OCI-LY3 (cell line): ENCODE measurements around the gene KCNAB1.

Experiments
- CTCF ChIP-seq: fragments of 200-600, 300-600 bp; sonication (generic); IDR thresholded peaks from 2 replicates; pipeline ENCODE4 v1.5.1; 2014; ENCODE audit warnings: antibody characterized with exemption, low read length, low read depth
- EZH2phosphoT487 ChIP-seq: fragments of 200-600 bp; shearing (Covaris generic); IDR thresholded peaks from 2 replicates; pipeline ENCODE4 v1.6.1; 2018; ENCODE audit warnings: antibody characterized with exemption, mixed run types, low read depth

GRCh38 chr3:156434921-156435320 is 314.5 kb downstream of the KCNAB1 start:
- TF ChIP-seq CTCF (no peak), EZH2phosphoT487 (no peak)
